Mammary epithelial cell (primary cell): ENCODE measurements around the gene ATXN10.

Experiments used
- EZH2 ChIP-seq: IDR thresholded peaks from 2 replicates; pipeline ENCODE4 v1.6.1; 2012; ENCODE audit warnings: low read length, inconsistent platforms, borderline replicate concordance
- TF ChIP-seq, protein P1 (sequence below), 2 donors: IDR thresholded peaks in 1 of 2; conservative IDR thresholded peaks in 1 of 2; 2 replicates each; pipeline ENCODE4 v1.5.1; 2011 to 2012; ENCODE audit warnings: inconsistent platforms in 2 of 2, low read length in 2 of 2, mild to moderate bottlenecking in 2 of 2, control low read depth in 1 of 2, low read depth in 1 of 2; ENCODE audit not compliant: insufficient read depth in 1 of 2; ENCODE audit errors: extremely low read depth in 1 of 2

DNA sequence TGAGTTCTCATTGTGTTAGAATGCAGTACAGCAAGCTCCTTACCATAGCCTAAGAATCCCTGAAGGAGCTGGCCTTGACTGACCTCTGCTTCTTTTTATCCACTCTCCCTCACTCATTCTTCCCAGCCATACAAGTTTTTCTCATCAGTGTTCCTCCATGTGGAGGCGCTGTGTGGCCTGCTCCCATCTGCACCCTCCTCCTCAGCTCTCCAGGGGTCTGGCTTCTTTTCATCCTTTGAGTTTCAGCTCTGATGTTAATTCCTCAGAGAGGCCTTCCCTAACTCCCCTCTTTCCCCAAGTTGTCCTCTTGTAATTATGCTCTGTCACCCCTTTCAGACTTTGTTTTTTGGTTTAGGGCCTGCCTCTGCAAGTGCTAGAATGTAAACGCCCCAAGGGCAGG is 160.5 kb downstream of the ATXN10 start:
- TF ChIP-seq, protein P1, sequence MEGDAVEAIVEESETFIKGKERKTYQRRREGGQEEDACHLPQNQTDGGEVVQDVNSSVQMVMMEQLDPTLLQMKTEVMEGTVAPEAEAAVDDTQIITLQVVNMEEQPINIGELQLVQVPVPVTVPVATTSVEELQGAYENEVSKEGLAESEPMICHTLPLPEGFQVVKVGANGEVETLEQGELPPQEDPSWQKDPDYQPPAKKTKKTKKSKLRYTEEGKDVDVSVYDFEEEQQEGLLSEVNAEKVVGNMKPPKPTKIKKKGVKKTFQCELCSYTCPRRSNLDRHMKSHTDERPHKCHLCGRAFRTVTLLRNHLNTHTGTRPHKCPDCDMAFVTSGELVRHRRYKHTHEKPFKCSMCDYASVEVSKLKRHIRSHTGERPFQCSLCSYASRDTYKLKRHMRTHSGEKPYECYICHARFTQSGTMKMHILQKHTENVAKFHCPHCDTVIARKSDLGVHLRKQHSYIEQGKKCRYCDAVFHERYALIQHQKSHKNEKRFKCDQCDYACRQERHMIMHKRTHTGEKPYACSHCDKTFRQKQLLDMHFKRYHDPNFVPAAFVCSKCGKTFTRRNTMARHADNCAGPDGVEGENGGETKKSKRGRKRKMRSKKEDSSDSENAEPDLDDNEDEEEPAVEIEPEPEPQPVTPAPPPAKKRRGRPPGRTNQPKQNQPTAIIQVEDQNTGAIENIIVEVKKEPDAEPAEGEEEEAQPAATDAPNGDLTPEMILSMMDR (conservative IDR thresholded peaks at IDR 0.05 in 1 of 2, IDR thresholded peaks at IDR 0.05 in 1 of 2; ENCODE audit: extremely low read depth in 1 of 2, insufficient read depth in 1 of 2, low read depth in 1 of 2, low read length in 2 of 2), result peak in 1 of 2 donors; percentile 17
- no peak for TF ChIP-seq EZH2
